ENCODE results near the gene PKDREJ. TPM values are rescaled to one million over a fixed set of nuclear protein-coding genes. Genes with fewer than 3 reads are reported as not detected.

PKDREJ gene
- total RNA-seq, 2 experiments from 2014 or later: not detected

DNA sequence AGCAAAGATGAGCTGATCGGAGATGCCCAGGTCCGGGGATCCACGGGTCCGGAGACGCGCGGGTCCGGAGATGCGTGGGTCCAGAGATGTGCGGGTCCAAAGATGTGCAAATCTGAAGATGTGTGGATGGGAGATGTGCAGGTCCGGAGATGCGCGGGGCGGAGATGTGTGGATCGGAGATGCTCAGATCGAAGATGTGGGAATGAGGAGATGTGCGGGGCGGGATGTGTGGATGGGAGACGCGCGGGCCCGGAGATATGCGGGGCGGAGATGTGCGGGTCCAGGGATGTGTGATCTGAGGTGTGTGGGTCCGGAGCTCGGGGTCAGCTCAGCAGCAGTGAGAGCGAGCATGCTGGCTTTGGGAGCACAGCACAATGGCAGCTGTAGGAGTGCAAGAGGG is 48.5 kb downstream of the PKDREJ start:
- no peak overlapping the region for H3K4me3 Mint-ChIP-seq
- DNase-seq: no peak
- intact Hi-C loops (cut with micrococcal nuclease): no loop called here
- H3K4me1 Mint-ChIP-seq (ENCODE audit: low read depth): peaks cover 4% of the 10 kb centered on the region
- H3K27me3 Mint-ChIP-seq (ENCODE audit: low read depth): no peaks in the 10 kb centered on the region
- peaks cover 1% of the 10 kb centered on the region for H3K9me3 Mint-ChIP-seq
- peaks cover 23% of the 10 kb centered on the region for H3K36me3 Mint-ChIP-seq (ENCODE audit: low read depth)
- H3K27ac Mint-ChIP-seq: no peak overlapping the region
- CTCF ChIA-PET: no interaction called here

DNA sequence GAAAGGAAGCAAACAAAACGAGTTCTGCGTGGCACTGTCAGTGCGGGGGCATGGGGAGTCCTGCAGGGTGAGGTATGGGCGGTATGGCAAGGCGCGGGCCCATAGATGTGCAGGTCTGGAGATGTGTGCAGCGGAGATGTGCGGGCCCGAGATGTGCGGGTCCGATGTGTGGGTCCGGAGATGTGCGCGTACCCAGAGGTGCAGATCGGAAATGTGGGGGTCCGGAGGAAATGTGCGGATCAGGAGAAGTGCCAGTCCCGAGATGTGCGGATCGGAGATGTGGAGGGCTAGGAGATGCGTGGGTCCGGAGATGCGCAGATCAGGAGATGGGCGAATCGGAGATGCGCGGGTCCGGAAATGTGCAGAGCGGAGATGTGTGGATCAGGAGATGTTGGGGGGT is 49.0 kb downstream of the PKDREJ start:
- intact Hi-C loops (cut with micrococcal nuclease): no loop called here
- DNase-seq: no peak
- no peak overlapping the region for H3K4me3 Mint-ChIP-seq
- H3K9me3 Mint-ChIP-seq: peaks cover 6% of the 10 kb centered on the region
- H3K36me3 Mint-ChIP-seq (ENCODE audit: low read depth): peaks cover 26% of the 10 kb centered on the region
- no peaks in the 10 kb centered on the region for H3K27me3 Mint-ChIP-seq (ENCODE audit: low read depth)
- H3K4me1 Mint-ChIP-seq (ENCODE audit: low read depth): no peaks in the 10 kb centered on the region
- CTCF ChIA-PET: no interaction called here
- no peak overlapping the region for H3K27ac Mint-ChIP-seq

DNA sequence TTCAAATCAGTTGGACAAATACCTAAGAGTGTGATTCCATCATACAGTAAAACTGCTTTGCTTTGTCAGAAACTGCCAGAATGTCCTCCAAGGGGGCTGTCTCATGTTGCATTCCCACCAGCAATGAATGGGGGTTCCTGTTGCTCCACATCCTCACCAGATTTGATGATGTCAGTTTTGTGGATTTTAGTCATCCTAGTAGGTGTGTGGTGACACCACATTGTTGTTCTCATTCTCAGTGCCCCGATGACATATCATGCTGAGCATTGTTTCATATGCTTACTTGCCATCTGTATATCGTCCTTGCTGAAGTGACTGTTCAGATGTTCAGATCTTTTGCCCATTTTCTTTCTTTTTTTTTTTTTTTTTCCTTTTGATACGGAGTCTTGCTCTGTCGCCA is 50.1 kb downstream of the PKDREJ start:
- intact Hi-C loops (cut with micrococcal nuclease): no loop called here
- Mint-ChIP-seq H3K27ac (no peak overlapping the region), H3K27me3 (ENCODE audit: low read depth) (no peaks in the 10 kb centered on the region), H3K36me3 (ENCODE audit: low read depth) (peaks cover 31% of the 10 kb centered on the region), H3K4me3 (no peak overlapping the region), H3K9me3 (peaks cover 14% of the 10 kb centered on the region), H3K4me1 (ENCODE audit: low read depth) (no peaks in the 10 kb centered on the region)
- DNase-seq: peak; percentile 15
- CTCF ChIA-PET: no interaction called here

DNA sequence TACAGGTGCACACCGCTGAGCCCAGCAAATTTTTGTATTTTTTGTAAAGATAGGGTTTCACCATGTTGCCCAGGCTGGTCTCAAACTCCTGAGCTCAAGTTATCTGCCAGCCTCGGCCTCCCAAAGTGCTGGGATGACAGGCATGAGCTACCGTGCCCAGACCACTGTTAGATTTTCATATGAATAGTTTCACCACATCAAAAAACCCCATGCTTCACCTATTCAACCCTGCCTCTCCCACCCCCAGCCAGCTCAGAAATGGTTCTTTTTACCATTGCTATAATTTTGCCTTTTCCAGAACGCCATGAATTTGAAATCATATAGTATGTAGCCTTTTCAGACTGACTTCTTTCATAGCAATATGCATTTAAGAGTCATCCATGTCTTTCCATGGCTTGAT is 50.9 kb downstream of the PKDREJ start:
- Mint-ChIP-seq H3K4me3 (no peak overlapping the region), H3K9me3 (peaks cover 14% of the 10 kb centered on the region), H3K36me3 (ENCODE audit: low read depth) (peaks cover 30% of the 10 kb centered on the region), H3K4me1 (ENCODE audit: low read depth) (no peaks in the 10 kb centered on the region), H3K27ac (no peak overlapping the region), H3K27me3 (ENCODE audit: low read depth) (no peaks in the 10 kb centered on the region)
- DNase-seq: no peak
- CTCF ChIA-PET: no interaction called here
- intact Hi-C loops (cut with micrococcal nuclease): no loop called here

DNA sequence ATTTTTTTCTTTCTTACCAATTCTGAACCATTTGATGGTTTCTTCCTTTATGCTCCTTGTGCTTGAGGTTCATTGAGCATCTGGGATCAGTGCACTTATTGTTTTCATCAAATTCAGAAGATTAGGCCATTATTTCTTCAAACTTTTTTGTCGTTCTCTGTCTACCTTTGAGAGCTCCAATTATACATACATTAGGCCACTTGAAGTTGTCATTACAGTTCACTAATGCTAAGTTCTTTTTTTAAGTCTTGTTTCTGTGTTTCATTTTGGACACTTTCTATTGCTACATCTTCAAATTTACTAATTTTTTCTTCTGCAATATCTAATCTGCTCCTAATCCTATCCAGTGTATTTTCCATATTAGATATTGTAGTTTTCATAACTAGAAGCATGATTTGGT is 53.9 kb downstream of the PKDREJ start:
- H3K4me1 Mint-ChIP-seq (ENCODE audit: low read depth): no peaks in the 10 kb centered on the region
- CTCF ChIA-PET: no interaction called here
- H3K36me3 Mint-ChIP-seq (ENCODE audit: low read depth): peaks cover 33% of the 10 kb centered on the region
- DNase-seq: no peak
- peaks cover 14% of the 10 kb centered on the region for H3K9me3 Mint-ChIP-seq
- no peaks in the 10 kb centered on the region for H3K27me3 Mint-ChIP-seq (ENCODE audit: low read depth)
- H3K27ac Mint-ChIP-seq: no peak overlapping the region
- intact Hi-C loops (cut with micrococcal nuclease): no loop called here
- H3K4me3 Mint-ChIP-seq: no peak overlapping the region

Other genes with a start within 250 kb of the PKDREJ start
- 1 to 10 TPM; 4.9 to 6.5 TPM for gene PPARA, start 112.8 kb downstream of the PKDREJ start, total RNA-seq
- 1 to 10 TPM; 6.9 to 8.0 TPM for gene CDPF1, start 13.1 kb downstream of the PKDREJ start, total RNA-seq
- gene TTC38, start 4.7 kb upstream of the PKDREJ start, total RNA-seq: 1 to 10 TPM; 6.1 to 7.2 TPM
- gene GTSE1, start 33.5 kb upstream of the PKDREJ start, total RNA-seq: 10 to 100 TPM; 39.7 to 39.8 TPM
- gene TRMU, start 72.4 kb upstream of the PKDREJ start, total RNA-seq: 10 to 100 TPM; 57.4 TPM

Measured in activated naive CD4-positive, alpha-beta T cell treated with anti-CD3 and anti-CD28 coated beads for 36 hours (primary cell).